A673 (cell line): ENCODE results near the gene SEMA4A.
"Not testable (repeated sequence)": the region's sequence is repeated elsewhere in the genome, so short reads cannot be mapped to it uniquely, and the experiment has no call there.

Source experiments
- CTCF ChIP-seq: fragments of 300-800, 200-600 bp; sonication (generic); conservative IDR thresholded peaks from 2 replicates; pipeline ENCODE4 v1.5.1; 2017; ENCODE audit warnings: low read depth, mild to moderate bottlenecking, antibody characterized with exemption, low read length, moderate library complexity, mixed read lengths
- EZH2 ChIP-seq: fragments of 200-600 bp; sonication (generic); IDR thresholded peaks from 2 replicates; pipeline ENCODE4 v1.6.1; 2017; ENCODE audit warnings: borderline replicate concordance, low read depth, mild to moderate bottlenecking, mixed read lengths, antibody characterized with exemption, low read length; ENCODE audit not compliant: poor library complexity, severe bottlenecking

GRCh38 chr1:156186347-156187177, 33.2 kb downstream of the SEMA4A start:
- TF ChIP-seq CTCF, EZH2: not testable (repeated sequence)
